ENCODE measurements around the gene PHLDA1. TPM values are rescaled to one million over a fixed set of nuclear protein-coding genes. Genes with fewer than 3 reads are reported as not detected.

PHLDA1 gene
- total and polyA plus RNA-seq, 10 of the 15 experiments (the other 5 are each of a cell fraction or from before 2014, with no cell fraction given), result 0.66 to 14.2 (median 1.3) TPM

DNA sequence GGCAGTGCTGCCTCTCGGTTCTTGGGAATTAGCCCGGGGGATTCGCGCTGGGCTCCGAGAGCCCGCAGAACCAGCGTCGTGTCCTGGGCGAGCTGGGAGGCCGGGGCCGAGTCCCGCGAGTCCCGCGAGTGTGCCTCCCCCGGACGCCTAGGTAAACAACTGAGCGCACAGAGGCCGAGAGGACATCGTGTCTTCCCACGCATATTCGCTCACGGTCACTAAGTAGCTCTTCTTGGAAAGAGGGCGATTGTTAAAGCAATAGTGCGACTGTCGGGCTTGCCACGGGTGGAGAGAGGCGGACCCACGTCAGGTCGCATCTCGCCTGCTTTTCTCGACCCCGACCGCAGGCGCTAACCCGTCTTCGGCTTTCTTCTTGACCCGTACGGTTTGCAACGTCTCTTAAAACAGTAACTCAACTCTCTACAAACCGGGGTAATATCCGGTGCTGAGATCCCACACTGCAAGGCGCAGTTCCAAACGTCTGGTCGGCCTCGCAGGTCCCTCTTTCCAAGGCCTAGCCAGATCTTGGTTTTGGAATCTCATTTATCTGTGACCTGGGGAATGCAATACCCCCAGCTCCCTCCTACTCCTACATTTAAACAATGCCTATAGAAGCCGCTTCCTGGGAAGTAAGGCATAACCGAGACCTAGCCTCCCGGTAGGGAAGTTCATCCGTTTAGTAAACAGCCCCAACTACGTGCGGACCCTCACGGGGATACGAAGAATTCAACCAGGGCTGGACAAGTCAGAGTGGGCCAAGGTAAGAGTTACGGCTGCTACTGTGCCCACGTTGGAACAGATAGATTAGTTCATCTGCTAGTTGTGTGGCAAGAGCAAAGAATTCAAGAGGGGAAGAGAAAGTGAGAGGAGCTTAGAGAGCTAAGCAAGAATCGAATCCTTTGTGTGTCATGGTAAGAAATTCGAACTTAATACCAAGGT is 736 bp upstream of the PHLDA1 start (continued):
- TF ChIP-seq EP300 (IDR thresholded peaks at IDR 0.05; ENCODE audit: borderline replicate concordance in 1 of 2, control insufficient read depth in 1 of 2, low read depth in 2 of 2, low read length in 2 of 2), result 0 out of 4 replicates have a peak, but pooled peaks of 1 of the 2 experiments have one; percentile 12
- TF ChIP-seq TCF3 (IDR thresholded peaks at IDR 0.05; ENCODE audit: borderline replicate concordance, insufficient read depth, low read depth, low read length), result no peak
- 0 out of 2 replicates have a peak, but pooled peaks have one; percentile 41 for TF ChIP-seq ZBED1 (IDR thresholded peaks at IDR 0.05; ENCODE audit: borderline replicate concordance)
- TF ChIP-seq, protein P1, sequence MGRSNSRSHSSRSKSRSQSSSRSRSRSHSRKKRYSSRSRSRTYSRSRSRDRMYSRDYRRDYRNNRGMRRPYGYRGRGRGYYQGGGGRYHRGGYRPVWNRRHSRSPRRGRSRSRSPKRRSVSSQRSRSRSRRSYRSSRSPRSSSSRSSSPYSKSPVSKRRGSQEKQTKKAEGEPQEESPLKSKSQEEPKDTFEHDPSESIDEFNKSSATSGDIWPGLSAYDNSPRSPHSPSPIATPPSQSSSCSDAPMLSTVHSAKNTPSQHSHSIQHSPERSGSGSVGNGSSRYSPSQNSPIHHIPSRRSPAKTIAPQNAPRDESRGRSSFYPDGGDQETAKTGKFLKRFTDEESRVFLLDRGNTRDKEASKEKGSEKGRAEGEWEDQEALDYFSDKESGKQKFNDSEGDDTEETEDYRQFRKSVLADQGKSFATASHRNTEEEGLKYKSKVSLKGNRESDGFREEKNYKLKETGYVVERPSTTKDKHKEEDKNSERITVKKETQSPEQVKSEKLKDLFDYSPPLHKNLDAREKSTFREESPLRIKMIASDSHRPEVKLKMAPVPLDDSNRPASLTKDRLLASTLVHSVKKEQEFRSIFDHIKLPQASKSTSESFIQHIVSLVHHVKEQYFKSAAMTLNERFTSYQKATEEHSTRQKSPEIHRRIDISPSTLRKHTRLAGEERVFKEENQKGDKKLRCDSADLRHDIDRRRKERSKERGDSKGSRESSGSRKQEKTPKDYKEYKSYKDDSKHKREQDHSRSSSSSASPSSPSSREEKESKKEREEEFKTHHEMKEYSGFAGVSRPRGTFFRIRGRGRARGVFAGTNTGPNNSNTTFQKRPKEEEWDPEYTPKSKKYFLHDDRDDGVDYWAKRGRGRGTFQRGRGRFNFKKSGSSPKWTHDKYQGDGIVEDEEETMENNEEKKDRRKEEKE (IDR thresholded peaks at IDR 0.05), result no peak
- TF ChIP-seq, protein P2, sequence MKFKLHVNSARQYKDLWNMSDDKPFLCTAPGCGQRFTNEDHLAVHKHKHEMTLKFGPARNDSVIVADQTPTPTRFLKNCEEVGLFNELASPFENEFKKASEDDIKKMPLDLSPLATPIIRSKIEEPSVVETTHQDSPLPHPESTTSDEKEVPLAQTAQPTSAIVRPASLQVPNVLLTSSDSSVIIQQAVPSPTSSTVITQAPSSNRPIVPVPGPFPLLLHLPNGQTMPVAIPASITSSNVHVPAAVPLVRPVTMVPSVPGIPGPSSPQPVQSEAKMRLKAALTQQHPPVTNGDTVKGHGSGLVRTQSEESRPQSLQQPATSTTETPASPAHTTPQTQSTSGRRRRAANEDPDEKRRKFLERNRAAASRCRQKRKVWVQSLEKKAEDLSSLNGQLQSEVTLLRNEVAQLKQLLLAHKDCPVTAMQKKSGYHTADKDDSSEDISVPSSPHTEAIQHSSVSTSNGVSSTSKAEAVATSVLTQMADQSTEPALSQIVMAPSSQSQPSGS (IDR thresholded peaks at IDR 0.05; ENCODE audit: low read length), result no peak
- no peak for TF ChIP-seq RAD21 (IDR thresholded peaks at IDR 0.05; ENCODE audit: insufficient read depth, low read depth, low read length)
- peak; percentile 40; the same call in 1 of the 2 replicates for TF ChIP-seq POLR2AphosphoS5 (IDR thresholded peaks at IDR 0.05; ENCODE audit: low read length)
- TF ChIP-seq POLR2A (IDR thresholded peaks at IDR 0.05; ENCODE audit: low read depth, low read length), result peak; percentile 39
- TF ChIP-seq CREB1 (IDR thresholded peaks at IDR 0.05; ENCODE audit: low read depth), result no peak
- TF ChIP-seq, protein P3, sequence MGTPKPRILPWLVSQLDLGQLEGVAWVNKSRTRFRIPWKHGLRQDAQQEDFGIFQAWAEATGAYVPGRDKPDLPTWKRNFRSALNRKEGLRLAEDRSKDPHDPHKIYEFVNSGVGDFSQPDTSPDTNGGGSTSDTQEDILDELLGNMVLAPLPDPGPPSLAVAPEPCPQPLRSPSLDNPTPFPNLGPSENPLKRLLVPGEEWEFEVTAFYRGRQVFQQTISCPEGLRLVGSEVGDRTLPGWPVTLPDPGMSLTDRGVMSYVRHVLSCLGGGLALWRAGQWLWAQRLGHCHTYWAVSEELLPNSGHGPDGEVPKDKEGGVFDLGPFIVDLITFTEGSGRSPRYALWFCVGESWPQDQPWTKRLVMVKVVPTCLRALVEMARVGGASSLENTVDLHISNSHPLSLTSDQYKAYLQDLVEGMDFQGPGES (IDR thresholded peaks at IDR 0.05), result no peak
- TF ChIP-seq, protein P4, sequence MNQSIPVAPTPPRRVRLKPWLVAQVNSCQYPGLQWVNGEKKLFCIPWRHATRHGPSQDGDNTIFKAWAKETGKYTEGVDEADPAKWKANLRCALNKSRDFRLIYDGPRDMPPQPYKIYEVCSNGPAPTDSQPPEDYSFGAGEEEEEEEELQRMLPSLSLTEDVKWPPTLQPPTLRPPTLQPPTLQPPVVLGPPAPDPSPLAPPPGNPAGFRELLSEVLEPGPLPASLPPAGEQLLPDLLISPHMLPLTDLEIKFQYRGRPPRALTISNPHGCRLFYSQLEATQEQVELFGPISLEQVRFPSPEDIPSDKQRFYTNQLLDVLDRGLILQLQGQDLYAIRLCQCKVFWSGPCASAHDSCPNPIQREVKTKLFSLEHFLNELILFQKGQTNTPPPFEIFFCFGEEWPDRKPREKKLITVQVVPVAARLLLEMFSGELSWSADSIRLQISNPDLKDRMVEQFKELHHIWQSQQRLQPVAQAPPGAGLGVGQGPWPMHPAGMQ (IDR thresholded peaks at IDR 0.05; ENCODE audit: borderline replicate concordance), result no peak
- no peak for TF ChIP-seq RELA (IDR thresholded peaks at IDR 0.05; ENCODE audit: borderline replicate concordance, partially characterized antibody)
- TF ChIP-seq FOXK2 (IDR thresholded peaks at IDR 0.05), result no peak
- no peak for TF ChIP-seq FOS (IDR thresholded peaks at IDR 0.05; ENCODE audit: borderline replicate concordance, extremely low read depth, insufficient read length)
- no peak for TF ChIP-seq HDAC2 (IDR thresholded peaks at IDR 0.05)
- peak; percentile 53; the same call in 1 of the 2 replicates for TF ChIP-seq NR2F1 (conservative IDR thresholded peaks at IDR 0.05)
- TF ChIP-seq RCOR1 (conservative IDR thresholded peaks at IDR 0.05; ENCODE audit: low read depth, low read length), result no peak
- no peak for TF ChIP-seq SUZ12 (IDR thresholded peaks at IDR 0.05; ENCODE audit: unreplicated experiment)
- TF ChIP-seq ZNF217 (IDR thresholded peaks at IDR 0.05), result no peak
- no peak for TF ChIP-seq ZNF24 (IDR thresholded peaks at IDR 0.05)
- TF ChIP-seq SPI1 (IDR thresholded peaks at IDR 0.05; ENCODE audit: borderline replicate concordance, insufficient read depth, low read depth, low read length), result no peak
